K562 (cell line): ENCODE results near the gene GPATCH4. TPM values are rescaled to one million over a fixed set of nuclear protein-coding genes. Genes with fewer than 3 reads are reported as not detected.

ENCODE experiments used
- ATAC-seq: fragments of 200-7000 bp; cut with Tn5 transposase; 3 replicates; pipeline ENCODE4 v1.9.1; 2020; ENCODE audit warnings: moderate library complexity
- BruUV-seq: library from RNA; stranded (reverse); fragments of 400-500 nt; replicated peaks from 2 replicates; lab custom pipeline; 2021; lab: Mats Ljungman, UMichigan
- CTCF ChIA-PET: fragments of 300-600 bp; formaldehyde crosslinking; extraction: SDS; loops from one replicate; lab custom pipeline; 2021; ENCODE audit warnings: low intra/inter-chr PET ratio; lab: Yijun Ruan, JAX
- POLR2A ChIA-PET: fragments of 300-600, 350-650 bp; sonication (Branson Sonifier 250); formaldehyde crosslinking; extraction: SDS; loops from one replicate; lab custom pipeline; 2021; ENCODE audit warnings: antibody characterized with exemption, inconsistent platforms; lab: Yijun Ruan, JAX
- DNase-seq, 4 experiments: peaks; one replicate each; pipeline versions ENCODE4 v3.0.0 to v3.0.0-alpha.2; 2011 to 2018; ENCODE audit warnings: low spot score in 3 of 4, mixed read lengths in 3 of 4; ENCODE audit errors: extremely low read depth in 1 of 4
- FAIRE-seq: peaks from 2 replicates; lab custom pipeline; 2011; peaks lifted over from hg19 to GRCh38; lab: Jason Lieb, UNC
- H2AFZ ChIP-seq: 2 replicates; pipeline ENCODE4 v1.6.0; 2011; ENCODE audit warnings: low read depth, low read length, control low read depth, inconsistent platforms
- H3K27ac ChIP-seq: fragments of 200-600 bp; 3 replicates; pipeline ENCODE4 v1.8.0; 2011; ENCODE audit warnings: low read depth, mild to moderate bottlenecking, control low read depth, inconsistent platforms, low read length, moderate library complexity, mixed read lengths; ENCODE audit errors: extremely low read depth
- H3K27me3 ChIP-seq, 2 experiments: fragments of 300-600 bp in 1 of 2; 2 replicates in 1 of 2; 3 replicates in 1 of 2; pipeline versions ENCODE4 v1.6.0 to v1.8.0; 2011; ENCODE audit warnings: inconsistent platforms in 2 of 2, low read length in 2 of 2, mild to moderate bottlenecking in 1 of 2, mixed read lengths in 1 of 2, moderate library complexity in 1 of 2; ENCODE audit not compliant: control insufficient read depth in 2 of 2, insufficient read depth in 2 of 2
- H3K36me3 ChIP-seq: fragments of 300-600 bp; 3 replicates; pipeline ENCODE4 v1.8.0; 2011; ENCODE audit warnings: mild to moderate bottlenecking, low read length, inconsistent platforms; ENCODE audit not compliant: control insufficient read depth, insufficient read depth
- H3K4me1 ChIP-seq, 2 experiments: fragments of 200-600 bp in 1 of 2; replicated peaks in 1 of 2; 2 replicates in 1 of 2; 3 replicates in 1 of 2; pipeline versions ENCODE4 v1.5.1 to v1.8.0; 2011; ENCODE audit warnings: inconsistent platforms in 2 of 2, low read length in 2 of 2, mild to moderate bottlenecking in 1 of 2, mixed read lengths in 1 of 2, moderate library complexity in 1 of 2; ENCODE audit not compliant: control insufficient read depth in 2 of 2, insufficient read depth in 2 of 2
- H3K4me2 ChIP-seq: 2 replicates; pipeline ENCODE4 v1.6.1; 2011; ENCODE audit warnings: low read length, control low read depth, inconsistent platforms, mixed read lengths; ENCODE audit not compliant: insufficient read depth
- H3K4me3 ChIP-seq: fragments of 200-600 bp; sonication (generic), shearing (Covaris generic); 2 replicates; pipeline ENCODE4 v1.5.1; 2016; ENCODE audit warnings: control low read depth, inconsistent platforms
- H3K79me2 ChIP-seq: fragments of 200-600 bp; 3 replicates; pipeline ENCODE4 v1.8.0; 2011; ENCODE audit warnings: low read length, inconsistent platforms; ENCODE audit not compliant: control insufficient read depth, insufficient read depth
- H3K9ac ChIP-seq, 2 experiments: 2 replicates each; pipeline versions ENCODE4 v1.6.0 to v1.6.1; 2011; ENCODE audit warnings: low read depth in 2 of 2, low read length in 2 of 2, control low read depth in 1 of 2, inconsistent platforms in 1 of 2, mild to moderate bottlenecking in 1 of 2, mixed read lengths in 1 of 2; ENCODE audit not compliant: insufficient read depth in 1 of 2
- H3K9me1 ChIP-seq: one replicate; pipeline ENCODE4 v1.6.0; 2011; ENCODE audit warnings: inconsistent platforms, mild to moderate bottlenecking, low read length, moderate library complexity; ENCODE audit not compliant: control insufficient read depth, insufficient read depth
- H3K9me3 ChIP-seq: replicated peaks from 2 replicates; pipeline ENCODE4 v1.5.1; 2011; ENCODE audit warnings: low read depth, low read length, inconsistent platforms; ENCODE audit not compliant: control insufficient read depth, insufficient read depth
- H4K20me1 ChIP-seq: replicated peaks from 2 replicates; pipeline ENCODE4 v1.6.1; 2011; ENCODE audit warnings: low read length, inconsistent platforms, mixed read lengths; ENCODE audit not compliant: control insufficient read depth, insufficient read depth
- FOXK2 ChIP-seq, 2 experiments: fragments of 450-650 bp; IDR thresholded peaks in 1 of 2; conservative IDR thresholded peaks in 1 of 2; 2 replicates each; pipeline ENCODE4 v1.6.1; 2016; ENCODE audit warnings: low read depth in 2 of 2, mild to moderate bottlenecking in 1 of 2
- FOXP4 ChIP-seq: sonication (generic); formaldehyde crosslinking; IDR thresholded peaks from 2 replicates; pipeline ENCODE4 v1.8.0; 2022; ENCODE audit warnings: mild to moderate bottlenecking, missing genetic modification reagents, borderline replicate concordance
- GTF3C2 ChIP-seq: IDR thresholded peaks from 3 replicates; pipeline ENCODE4 v1.6.1; 2011; ENCODE audit warnings: borderline replicate concordance, mild to moderate bottlenecking, moderate library complexity; ENCODE audit not compliant: insufficient read length; ENCODE audit errors: extremely low read depth
- PBX2 ChIP-seq, 2 experiments: IDR thresholded peaks in 1 of 2; conservative IDR thresholded peaks in 1 of 2; 2 replicates each; pipeline ENCODE4 v1.6.1; 2016; ENCODE audit warnings: low read depth in 2 of 2, mild to moderate bottlenecking in 1 of 2, missing compliant biosample characterization in 1 of 2, missing genetic modification characterization in 1 of 2, moderate library complexity in 1 of 2
- RFX1 ChIP-seq: fragments of 450-650 bp; IDR thresholded peaks from 2 replicates; pipeline ENCODE4 v1.6.1; 2016; ENCODE audit warnings: mild to moderate bottlenecking, moderate library complexity
- SETDB1 ChIP-seq: IDR thresholded peaks from one replicate; pipeline ENCODE4 v1.6.1; 2012; ENCODE audit warnings: low read length, control low read depth, inconsistent platforms
- SMAD2 ChIP-seq: fragments of 150-350 bp; IDR thresholded peaks from 2 replicates; pipeline ENCODE4 v1.6.1; 2014; ENCODE audit warnings: low read depth, mild to moderate bottlenecking, low read length
- SRSF1 ChIP-seq: fragments of 200-400 bp; formaldehyde crosslinking; IDR thresholded peaks from 2 replicates; pipeline ENCODE4 v1.6.1; 2017; ENCODE audit warnings: mild to moderate bottlenecking, low read depth, low read length, moderate library complexity
- TFAM ChIP-seq: fragments of 250-450 bp; sonication (Bioruptor Pico); conservative IDR thresholded peaks from 2 replicates; pipeline ENCODE4 v1.5.0; 2021; ENCODE audit warnings: mild to moderate bottlenecking, moderate library complexity
- TSC22D4 ChIP-seq: fragments of 450-650 bp; IDR thresholded peaks from 2 replicates; pipeline ENCODE4 v1.6.1; 2016; ENCODE audit warnings: missing genetic modification characterization, missing biosample characterization, control low read depth
- WGBS: fragments of 100-300 bp; shearing (Covaris generic); methylation state at CpG from one replicate; pipeline ENCODE4 v1.1.6; 2016; ENCODE audit warnings: low coverage, mixed read lengths; ENCODE audit not compliant: insufficient coverage; ENCODE audit errors: missing lambda C conversion rate; 5-methylcytosine and 5-hydroxymethylcytosine counted together
- in situ Hi-C: fragments of 300-500 bp; cut with MboI; formaldehyde crosslinking; loops from 4 replicates; pipeline ENCODE4 v1.15.0; 2018; ENCODE audit warnings: inconsistent platforms, mixed read lengths
- intact Hi-C: fragments of 100-400 bp; cut with micrococcal nuclease; formaldehyde crosslinking; loops from 2 replicates; pipeline ENCODE4 v1.14.2; 2022
- polyA plus RNA-seq, 8 experiments: library from polyadenylated mRNA; depleted of rRNA in 4 of 8; stranded (reverse) in 5 of 8; unstranded in 3 of 8; fragments of >200 nt; fragmentation: Nextera tagmentation in 2 of 8; fragmentation: Illumina TruSeq in 1 of 8; extraction: Ambion mirVana in 2 of 8; extraction: Trizol in 1 of 8; gene quantifications; 2 replicates each; pipeline versions ENCODE4 v1.2.1 to v1.2.3, GENCODE V29; 2011 to 2014; ENCODE audit warnings: inconsistent platforms in 1 of 8, missing spikeins in 1 of 8
- total RNA-seq, 7 experiments: library from RNA; depleted of rRNA in 6 of 7; stranded (reverse); fragments of >200 nt in 6 of 7; fragmentation: Illumina TruSeq in 2 of 7; extraction: Trizol in 2 of 7; gene quantifications; 2 replicates each; pipeline versions ENCODE4 v1.2.1 to v1.2.3, GENCODE V29; 2011 to 2021; ENCODE audit warnings: low replicate concordance in 1 of 7

Gene GPATCH4
- total and polyA plus RNA-seq, 9 of the 15 experiments (the other 6 are each of a cell fraction or from before 2014, with no cell fraction given): 43.7 to 105 (median 76.5) TPM

- TF ChIP-seq FOXP4 (CRISPR knock-in tag): no peak
Observed at GRCh38 chr1:156581661-156582387, 19.5 kb downstream of the GPATCH4 start (continued).

GRCh38 chr1:156579472-156579871 lies 21.8 kb downstream of the GPATCH4 start, which contains the start of gene TTC24:
Gene TTC24 (plus strand): TSS chr1:156579723. CDS start chr1:156581365, 1,642 bp downstream.
- no TSS peak for BruUV-seq
- Histone ChIP-seq H3K27me3 (no peaks in the 10 kb centered on the region), H3K9me3 (no peaks in the 10 kb centered on the region), H3K4me2 (no peak within 1 kb of the TSS), H3K36me3 (no peaks in the 10 kb centered on the region), H3K9me1 (no peaks in the 10 kb centered on the region), H2AFZ (peak within 1 kb of the TSS; percentile 51; the same call in 1 of the 2 replicates), H4K20me1 (no peaks in the 10 kb centered on the region), H3K4me3 (no peak within 1 kb of the TSS), H3K9ac (no peak within 1 kb of the TSS; a peak in 1 of 4 replicates), H3K79me2 (no peaks in the 10 kb centered on the region), H3K27ac (no peak within 1 kb of the TSS), H3K4me1 (peaks cover 0 to 7% of the 10 kb centered on the region in 2 experiments; a peak in 3 of 5 replicates)
- CTCF ChIA-PET: interaction anchor here (0.6 to 2.5 kb wide), 2 partner anchors 28 to 98 kb away, joined by 3 to 8 read pairs; no protein-coding TSS in a partner anchor
- peak; percentile 51 for FAIRE-seq
- ATAC-seq: peak; percentile 65
- 26% methylated on average over 5 of the region's 5 CpGs for WGBS
- peak in 1 of 4 experiments; percentile 31 for DNase-seq
- in situ Hi-C loops (no loop called here), intact Hi-C loops (no loop called here)
- POLR2A ChIA-PET: interaction anchor here (0.6 to 1.6 kb wide), 3 partner anchors 12 to 14 kb away, joined by 3 to 11 read pairs (median 3); partner anchors contain the start of gene NAXE
- no peak for TF ChIP-seq GTF3C2
- TF ChIP-seq SMAD2: no peak
- TF ChIP-seq FOXK2 (conservative IDR thresholded peaks at IDR 0.05 in 1 of 2, IDR thresholded peaks at IDR 0.05 in 1 of 2; ENCODE audit: low read depth in 2 of 2): no peak
- TF ChIP-seq SRSF1: no peak
- no peak; the same call in 1 of the 2 replicates for TF ChIP-seq PBX2 (CRISPR knock-in tag; IDR thresholded peaks at IDR 0.05; ENCODE audit: low read depth)
- TF ChIP-seq PBX2 (tag; conservative IDR thresholded peaks at IDR 0.05; ENCODE audit: low read depth): peak; percentile 70
- TF ChIP-seq SETDB1: no peak
- no peak for TF ChIP-seq TFAM (CRISPR knock-in tag)
- TF ChIP-seq RFX1: peak; percentile 24; the same call in 1 of the 2 replicates
- TF ChIP-seq TSC22D4 (tag): no peak
